Frontal cortex (tissue), 4 donors: ENCODE data around the gene USH1C. TPM values are rescaled to one million over a fixed set of nuclear protein-coding genes. Genes with fewer than 3 reads are reported as not detected.

Experiments
- DNase-seq, 2 donors: peaks; one replicate each; pipeline ENCODE4 v3.0.0; 2012; ENCODE audit warnings: low spot score in 2 of 2
- FAIRE-seq: peaks from 2 replicates; lab custom pipeline; 2012; peaks lifted over from hg19 to GRCh38; lab: Jason Lieb, UNC
- total RNA-seq: library from RNA; depleted of rRNA; stranded (reverse); fragments of >200 nt; gene quantifications from one replicate; pipeline ENCODE4 v1.2.3, GENCODE V29; 2014
- donor health status: control.
- donor health status: control.
- donor health status: control.

USH1C gene
- total RNA-seq, 1 donor from 2014 or later, result not detected

DNA sequence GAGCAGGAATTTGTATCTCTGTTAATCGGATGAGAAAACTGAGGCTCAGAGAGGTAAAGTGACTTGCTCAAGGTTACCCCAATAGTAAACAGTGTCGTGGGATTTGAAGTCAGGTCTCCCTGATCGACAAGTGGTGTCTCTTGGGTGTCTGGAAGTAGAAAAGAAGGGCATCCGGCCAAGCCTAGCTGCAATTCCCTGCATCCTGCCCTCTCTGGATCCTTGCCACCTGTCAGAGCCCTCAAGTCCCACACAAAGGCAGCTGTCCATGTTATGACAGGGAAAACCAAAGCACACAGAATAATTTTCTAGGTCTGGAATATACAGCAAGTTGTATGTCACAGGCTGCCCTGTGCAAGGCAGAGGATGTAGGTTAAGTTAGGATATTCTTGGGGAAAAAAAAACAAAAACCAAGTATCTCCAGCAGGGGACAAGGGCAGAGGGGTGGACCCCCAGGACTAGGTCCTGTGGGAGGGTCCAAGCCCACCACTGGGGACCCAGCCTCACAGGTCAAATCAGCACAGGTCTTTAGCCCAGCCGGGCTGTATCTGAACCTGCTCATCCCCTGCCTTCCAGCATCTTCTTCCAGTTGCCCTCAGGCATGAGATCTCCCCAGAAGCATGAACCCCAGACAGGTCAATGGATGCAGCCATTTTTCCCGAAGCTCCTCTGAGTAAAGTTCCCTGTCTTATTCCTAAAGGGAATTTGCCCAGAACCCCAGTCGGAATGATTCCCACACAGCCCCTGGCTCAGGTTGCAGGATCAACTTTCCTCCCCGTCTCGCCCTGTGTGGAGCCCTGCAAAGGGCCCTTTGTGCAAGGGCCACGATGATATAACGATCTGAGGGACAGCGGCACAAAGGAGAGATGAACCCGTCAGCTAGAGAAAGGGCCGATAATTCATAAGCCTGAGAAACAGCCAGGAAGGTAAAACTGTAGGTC lies 15.0 kb downstream of the USH1C start:
- DNase-seq (no peak), FAIRE-seq (no peak)

DNA sequence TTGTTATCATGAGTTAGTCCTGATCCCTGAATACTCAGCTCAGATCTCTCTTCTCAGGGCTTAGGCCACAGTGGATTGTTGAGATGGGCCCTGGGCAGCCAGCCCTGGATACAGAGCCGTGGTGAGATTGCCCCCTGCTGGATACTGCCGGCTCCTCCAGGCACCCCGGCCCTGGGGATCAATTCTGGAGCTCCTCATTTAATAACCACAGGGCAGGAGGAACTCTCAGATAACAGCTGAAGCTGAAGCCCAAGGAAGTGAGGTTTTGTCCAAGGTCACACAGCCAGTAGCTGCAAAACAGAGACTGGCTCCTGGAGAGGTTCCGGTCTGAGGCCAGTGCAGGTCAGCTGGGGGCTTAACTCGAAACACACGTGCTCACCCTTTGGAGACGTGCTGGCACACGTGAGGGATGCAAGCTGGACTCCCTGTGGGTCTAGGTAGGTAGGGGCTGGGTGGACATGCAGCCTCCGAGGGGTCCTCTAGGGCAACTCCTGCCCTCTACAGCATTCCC lies 16.0 kb downstream of the USH1C start:
- DNase-seq, result peak; percentile 61 to 75
- FAIRE-seq, result no peak

DNA sequence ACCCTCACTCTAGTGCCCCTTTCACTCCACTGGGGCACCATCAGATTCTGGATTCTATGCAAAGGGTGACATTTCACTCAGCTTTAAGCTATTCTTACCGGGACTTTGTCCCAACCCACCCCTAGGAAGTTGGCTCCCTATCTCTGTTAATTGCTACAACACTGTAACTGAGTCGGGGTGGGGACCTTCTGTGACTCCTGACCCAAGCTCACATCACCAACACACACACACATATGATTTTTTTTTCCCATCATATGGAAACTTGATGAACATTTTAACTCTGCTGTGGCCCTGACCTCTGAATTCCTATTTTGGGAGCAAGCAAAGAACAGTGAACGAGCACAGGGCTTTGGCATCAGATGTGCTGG lies 16.6 kb downstream of the USH1C start:
- DNase-seq (no peak), FAIRE-seq (no peak)

DNA sequence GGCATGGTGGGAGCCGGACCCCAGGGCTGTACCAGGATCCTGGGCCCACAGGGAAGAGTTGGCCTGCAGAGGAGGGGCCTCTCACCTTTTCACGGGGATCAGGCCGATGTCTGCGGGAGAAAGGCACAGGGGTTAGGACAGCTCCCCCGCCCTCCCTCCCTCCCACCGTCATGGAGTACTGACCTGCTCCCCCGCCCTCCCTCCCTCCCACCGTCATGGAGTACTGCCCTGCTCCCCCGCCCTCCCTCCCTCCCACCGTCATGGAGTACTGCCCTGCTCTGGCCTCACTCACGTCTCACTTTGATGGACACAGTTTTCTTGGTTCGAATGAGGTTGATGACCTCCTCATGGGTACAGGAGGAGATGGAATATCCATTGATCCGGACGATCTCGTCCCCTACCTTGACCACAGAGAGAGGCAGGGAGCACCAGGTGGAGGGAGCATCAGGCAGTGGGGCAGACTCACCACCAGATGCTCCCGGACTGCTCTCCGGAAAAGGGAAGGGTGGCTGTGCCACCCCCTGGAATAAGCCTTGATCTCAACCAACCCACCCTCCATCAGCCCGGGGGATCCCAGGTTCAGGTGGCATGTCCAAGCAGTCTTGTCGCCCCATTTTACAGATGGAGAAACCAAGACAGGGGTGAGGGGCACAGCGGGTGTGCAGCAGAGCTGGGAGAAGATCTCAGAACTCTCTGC lies 17.1 kb downstream of the USH1C start:
- no peak for FAIRE-seq

DNA sequence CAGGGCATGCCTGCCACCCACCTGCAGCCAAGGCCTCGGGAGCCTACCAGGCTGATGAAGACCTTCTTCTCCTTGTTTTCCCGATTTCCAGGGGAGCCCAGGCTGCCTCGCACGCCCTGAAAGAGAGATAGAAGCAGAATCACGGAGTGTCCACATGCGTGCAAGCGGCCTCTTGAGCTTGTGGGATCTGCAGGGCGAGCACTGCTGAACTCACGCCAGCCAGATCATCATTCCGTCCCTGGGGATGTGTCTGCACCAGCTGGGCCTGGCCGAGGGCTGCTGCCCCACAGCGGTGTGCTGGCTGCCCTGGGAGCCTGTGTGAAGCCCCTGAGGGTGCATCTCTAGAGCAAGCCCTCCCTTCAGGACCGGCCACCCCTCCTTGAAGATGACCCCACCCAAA lies 17.9 kb downstream of the USH1C start:
- DNase-seq, result no peak
- FAIRE-seq, result no peak

More for the DNA sequence above, 17.1 kb downstream of the USH1C start:
- no peak for DNase-seq

DNA sequence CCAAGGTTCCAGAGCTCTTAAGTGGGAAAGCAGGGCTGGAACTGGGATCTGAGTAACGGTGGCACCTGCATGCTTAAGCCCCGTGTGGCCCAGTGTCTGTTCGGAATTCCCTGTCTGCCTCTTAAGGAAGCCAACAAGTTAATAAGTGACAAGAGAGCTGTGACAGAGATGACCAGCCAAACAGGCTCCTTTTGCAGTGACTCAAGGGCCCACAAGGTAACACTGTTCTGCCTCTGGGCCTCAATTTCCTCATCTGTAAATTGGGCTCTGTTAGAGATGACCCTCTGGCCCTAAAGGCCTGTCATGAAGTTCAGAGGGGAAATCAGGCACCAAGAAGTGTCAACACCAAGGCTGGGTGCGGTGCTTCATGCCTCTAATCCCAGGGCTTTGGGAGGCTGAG lies 18.6 kb downstream of the USH1C start:
- no peak for FAIRE-seq
- no peak for DNase-seq

DNA sequence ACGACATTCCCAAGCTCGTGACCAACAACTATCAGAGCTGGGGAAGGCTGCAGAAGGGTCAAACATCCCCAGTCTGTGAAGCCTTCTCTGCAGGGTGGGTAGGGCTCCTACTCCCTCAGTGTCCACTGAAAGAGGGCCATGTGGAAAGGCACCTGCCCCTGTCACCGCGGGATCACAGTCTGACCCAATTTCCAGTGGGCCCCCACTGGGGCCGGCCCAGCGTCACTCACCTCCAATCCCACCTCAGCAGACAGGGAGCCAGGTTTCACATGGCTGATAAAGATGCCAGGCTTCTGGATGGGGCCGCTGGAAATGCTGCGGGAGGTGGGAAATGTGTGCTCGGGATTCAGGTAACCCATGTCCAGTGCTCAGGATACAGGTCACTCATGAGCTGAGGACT lies 20.0 kb downstream of the USH1C start:
- FAIRE-seq, result no peak
- DNase-seq, result no peak

DNA sequence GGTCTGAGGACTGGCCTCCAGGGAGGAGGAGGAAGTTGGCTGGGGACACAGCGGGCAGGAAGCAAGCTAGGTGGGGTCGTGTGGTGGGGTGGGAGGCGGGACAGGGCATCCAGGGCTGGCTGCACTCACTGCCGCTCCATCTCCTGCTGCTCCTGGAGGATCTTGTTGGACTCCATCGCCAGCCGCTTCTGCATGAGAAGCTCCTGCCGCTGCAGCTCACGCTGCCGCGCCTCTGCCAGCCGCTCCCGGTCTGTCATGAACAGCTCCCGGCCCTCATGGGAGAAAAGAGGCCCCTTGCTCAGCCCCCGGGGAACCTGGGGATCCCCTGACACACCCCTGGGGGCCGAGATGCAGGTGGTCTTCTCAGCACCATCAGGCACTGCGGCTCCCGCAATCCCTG lies 21.6 kb downstream of the USH1C start:
- FAIRE-seq, result no peak
- DNase-seq, result no peak

DNA sequence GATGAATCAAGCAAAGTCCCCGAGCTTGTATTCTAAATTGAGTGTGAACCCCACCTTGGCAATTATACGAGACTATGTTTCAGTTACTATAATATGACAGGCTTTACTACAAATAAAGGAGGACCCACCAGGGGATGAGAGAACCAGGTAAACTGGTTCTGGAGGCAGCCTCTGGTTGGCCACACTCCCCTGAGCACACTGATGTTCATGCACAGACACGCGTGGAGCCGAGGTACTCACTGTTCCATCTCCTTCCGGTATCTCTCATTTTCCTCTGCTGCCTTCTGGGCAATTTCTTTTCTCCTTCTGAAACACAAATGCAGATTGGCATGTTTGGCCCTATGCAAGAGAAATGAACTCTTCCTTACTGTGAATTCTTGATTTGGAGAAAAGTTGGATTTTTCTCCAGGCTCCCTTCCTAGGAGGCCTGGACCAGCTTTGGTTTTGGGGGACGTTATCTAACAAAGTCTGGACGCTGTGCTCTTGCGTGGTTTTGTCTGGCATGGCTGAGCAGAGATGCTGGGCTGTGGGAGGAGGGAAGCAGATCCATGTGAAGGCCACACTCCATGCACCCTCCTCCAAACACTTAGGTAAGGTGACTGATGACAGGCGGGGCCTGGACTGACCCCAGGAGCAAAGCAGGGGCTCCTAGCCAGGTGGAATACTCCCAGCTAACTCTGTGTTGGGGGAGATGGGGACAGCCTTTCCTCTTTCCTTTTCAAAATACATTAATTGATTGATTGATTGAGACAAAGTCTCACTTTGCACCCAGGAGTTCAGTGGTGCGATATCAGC lies 22.9 kb downstream of the USH1C start:
- FAIRE-seq, result no peak
- no peak for DNase-seq

DNA sequence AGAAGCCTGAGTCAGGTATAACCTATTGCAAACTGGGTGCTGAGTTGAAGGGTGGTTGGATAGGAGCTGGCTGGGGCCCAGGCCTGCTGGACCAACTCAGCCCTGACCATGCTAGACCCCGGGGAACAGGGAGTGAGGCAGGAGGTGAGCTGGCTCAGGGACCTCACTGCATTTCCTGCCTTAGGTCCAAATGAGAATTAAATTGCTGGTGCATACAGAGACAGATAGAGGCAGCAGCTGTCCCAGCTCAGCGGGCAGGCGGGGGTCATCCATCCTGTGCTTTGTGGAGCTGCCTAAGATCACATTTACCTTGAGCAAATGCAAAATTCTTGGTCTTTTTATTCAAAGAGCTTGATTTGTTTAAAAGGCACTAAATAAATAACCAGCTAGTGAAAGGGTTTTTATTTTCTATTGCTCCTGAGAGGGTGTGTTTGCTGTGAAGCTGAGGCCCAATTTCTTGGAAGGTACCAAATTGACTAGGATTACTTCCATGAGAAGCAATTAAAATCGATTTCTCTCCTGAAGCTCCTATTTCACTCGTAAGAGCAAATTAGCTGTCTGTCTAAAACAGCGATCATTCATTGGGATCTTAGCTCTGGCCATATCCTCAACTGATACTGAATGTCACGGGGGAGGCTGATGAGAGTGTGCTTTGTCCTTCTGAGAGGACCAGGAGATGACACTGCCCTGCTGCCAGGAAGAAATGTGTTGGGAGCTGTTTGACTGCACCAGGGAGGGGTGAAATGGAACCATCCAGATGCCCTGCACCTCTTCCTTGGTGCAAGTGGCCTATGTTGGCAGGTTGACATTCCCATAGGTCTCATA lies 24.9 kb downstream of the USH1C start:
- no peak for FAIRE-seq
- DNase-seq, result peak; percentile 35 to 37

DNA sequence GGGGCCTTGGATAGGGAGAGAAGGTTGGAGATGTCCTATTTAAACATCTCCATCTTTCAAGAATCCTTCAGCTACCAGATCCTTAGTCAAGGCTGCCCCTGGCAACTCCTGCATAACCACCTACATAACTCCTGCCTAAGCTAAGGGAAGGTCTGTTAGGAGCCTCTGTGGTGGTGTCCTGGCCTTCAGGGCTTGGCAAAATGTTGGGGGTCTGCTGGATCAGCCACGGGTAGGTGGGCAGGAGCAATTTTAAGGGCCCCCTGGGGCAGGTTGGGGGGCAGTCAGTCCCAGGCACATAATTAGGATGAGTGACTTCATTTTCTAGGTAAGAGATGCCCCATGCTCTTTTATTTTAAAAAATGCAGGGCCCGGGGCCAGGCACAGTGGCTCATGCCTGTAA lies 25.9 kb downstream of the USH1C start:
- FAIRE-seq (no peak), DNase-seq (no peak)

DNA sequence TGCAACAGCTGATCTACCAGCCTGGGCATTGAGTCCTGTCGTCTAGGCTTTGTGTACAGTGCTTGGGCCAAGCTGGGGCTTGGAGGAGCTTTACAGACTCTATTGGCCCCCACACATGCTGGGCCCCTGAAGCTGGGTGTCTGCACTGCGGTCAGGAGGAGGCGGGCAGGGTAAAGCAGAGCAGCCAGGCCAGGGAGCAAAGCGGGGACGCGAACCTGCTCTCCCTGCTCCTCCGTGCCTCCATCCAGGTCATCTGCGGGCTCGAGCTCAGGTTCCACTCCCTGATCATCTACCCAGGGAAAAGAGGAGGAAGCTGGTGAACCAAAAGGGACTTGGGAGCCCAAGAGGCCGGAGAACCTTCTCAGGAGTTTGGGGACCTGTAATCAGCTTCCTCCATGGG lies 27.0 kb downstream of the USH1C start:
- FAIRE-seq (no peak), DNase-seq (no peak)

DNA sequence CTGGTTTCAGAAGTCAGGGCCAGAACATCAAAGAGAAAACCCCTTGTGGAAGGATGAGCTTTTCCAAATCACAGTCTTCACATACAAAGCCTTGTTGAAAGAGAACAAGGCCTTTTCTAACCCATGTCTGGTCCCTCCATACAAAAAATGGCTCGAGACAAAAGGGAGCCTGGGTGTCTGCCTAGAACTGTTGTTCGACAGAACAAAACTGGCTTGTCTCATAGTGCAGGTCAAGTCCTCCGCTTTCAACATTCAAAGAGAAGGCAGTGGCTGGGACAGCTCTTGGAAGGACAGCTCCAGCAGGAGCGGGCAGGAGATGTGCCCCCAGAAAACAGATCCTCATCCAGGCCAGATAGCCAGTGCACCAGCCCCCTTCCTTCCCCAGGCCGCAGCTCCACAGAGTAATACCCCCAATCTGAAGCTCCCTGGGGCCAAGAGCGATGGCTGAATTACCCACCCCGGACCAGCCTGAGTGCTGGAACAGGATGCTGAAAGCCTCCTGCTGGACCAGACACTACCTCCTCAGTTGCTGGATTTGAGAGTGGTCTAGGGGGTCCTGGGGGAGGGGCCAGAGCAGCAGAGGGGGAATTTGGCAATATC lies 27.6 kb downstream of the USH1C start:
- FAIRE-seq (peak; percentile 55), DNase-seq (peak in 1 of 2 donors; percentile 56)

DNA sequence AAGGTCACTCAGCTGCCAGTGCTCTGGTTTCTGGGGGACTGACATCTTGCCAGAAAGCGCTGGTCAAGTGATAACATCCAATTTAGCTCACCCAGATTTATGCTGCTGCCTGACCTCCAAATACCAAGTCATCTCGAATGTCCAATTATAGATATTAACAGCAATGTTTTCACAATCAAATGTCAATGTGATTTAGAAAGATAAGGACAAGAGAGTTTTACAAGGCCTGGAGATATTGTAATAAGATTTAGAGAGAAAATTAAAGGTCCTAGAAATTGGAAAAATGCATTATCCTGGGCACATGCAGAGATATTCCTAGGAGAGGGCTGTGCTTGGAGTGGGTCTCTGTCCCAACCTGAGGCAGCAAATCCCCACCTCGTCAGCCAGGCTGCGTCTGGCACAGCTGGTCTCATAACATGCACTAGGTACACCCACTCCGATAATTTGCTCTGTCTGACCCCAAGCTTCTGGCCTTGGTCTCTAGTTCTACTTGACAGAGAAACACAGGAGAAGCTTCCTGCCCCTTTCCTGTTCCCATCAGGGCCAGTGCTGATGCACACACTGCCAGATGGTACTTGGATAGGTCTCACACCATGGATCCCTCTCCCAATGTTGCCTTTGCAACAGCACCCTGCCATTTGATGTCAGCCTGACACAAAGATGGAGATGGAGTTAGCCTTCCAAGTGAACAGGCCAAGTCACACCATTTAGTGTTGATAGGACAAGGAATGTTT lies 28.6 kb downstream of the USH1C start:
- FAIRE-seq, result no peak

DNA sequence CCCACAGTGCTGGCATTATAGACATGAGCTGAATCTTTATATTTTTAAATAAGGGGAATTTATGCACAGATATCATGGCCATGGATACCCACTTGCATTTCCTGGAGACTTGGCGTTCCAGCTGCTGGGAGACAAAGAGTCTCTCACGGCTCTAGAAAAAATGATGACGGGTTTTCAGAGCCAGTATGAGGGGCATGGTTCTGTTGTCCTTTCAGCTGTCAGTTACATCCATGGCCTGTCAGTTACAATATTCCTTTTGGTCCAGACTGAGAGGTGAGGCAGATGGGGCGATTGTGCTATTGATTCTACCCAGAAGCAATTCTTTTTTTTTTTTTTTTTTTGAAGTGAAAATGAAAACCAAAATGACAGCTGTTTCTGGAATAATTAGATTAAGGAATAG lies 29.7 kb downstream of the USH1C start:
- DNase-seq, result no peak
- no peak for FAIRE-seq

More for the DNA sequence above, 28.6 kb downstream of the USH1C start:
- no peak for DNase-seq

DNA sequence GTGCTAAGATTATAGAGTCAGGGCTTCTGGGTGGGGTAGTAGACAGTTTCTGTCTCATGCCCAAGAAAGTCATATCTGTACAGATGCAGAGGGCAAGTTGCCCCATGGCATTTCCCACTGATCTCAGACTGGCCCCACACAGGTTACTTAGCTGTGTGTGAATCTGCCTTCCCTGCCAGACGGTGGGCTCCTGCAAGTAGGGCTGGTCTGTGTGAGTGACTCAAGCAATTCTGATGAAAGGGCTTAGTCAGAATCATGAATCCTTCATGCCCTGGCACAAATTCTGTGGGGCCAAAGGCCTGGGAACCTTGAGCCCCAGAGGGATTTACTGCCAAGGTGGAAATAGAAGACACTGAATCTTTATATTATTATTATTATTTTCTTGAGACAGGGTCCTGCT lies 30.4 kb downstream of the USH1C start:
- DNase-seq (no peak), FAIRE-seq (no peak)

DNA sequence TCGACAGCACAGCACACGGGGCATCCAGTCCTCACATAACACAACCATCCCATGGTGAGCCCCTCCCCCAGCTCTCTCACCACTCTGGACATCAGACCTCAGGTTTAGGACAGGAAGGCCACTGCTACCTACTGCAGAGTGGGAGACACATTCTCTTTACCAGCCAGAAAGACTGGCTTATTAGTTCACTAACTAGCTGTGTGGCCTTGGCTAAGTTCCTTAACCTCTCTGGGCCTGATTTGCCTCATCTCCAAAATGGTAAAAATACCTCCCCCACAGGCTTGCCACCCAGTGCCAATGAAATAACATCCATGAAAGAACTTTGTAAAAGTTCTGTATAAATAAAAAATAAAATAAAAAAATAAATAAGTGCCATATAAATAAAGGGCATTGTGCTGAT lies 32.1 kb downstream of the USH1C start:
- FAIRE-seq, result no peak
- no peak for DNase-seq

DNA sequence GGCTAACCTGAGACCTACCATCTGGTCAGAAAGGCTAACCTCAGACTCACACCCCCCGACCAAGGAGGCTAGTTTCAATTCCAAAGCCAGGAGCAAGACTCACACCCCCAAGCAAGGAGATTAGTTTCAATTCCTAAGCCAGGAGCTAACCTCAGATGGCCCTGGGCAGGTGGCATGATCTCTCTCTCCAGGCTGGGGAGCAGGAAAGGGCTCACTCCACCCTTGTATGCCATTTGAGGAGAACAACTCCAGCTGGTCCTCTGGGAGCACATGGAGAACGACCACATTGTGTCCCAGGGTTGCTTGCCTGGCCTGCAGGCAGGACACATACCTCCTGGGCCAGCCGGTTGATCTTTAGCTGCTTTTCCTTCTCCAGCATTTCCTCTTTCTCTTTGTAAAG lies 32.6 kb downstream of the USH1C start:
- DNase-seq (no peak), FAIRE-seq (no peak)
